HFFc6 (cell line): ENCODE measurements around the gene PHC2. TPM values are rescaled to one million over a fixed set of nuclear protein-coding genes. Genes with fewer than 3 reads are reported as not detected.
A peak's percentile ranks its signal among the peaks of the same experiment; 100 is the strongest.

Experiments
- DNase-seq: peaks from one replicate; pipeline ENCODE4 v3.0.0-alpha.2; 2018
- H3K27ac Mint-ChIP-seq: 2 replicates; pipeline ENCODE4 v1.8.0; 2020; ENCODE audit warnings: mild to moderate bottlenecking, mixed read lengths
- H3K27me3 Mint-ChIP-seq: 2 replicates; pipeline ENCODE4 v1.8.0; 2021; ENCODE audit warnings: mild to moderate bottlenecking, moderate library complexity, mixed read lengths; ENCODE audit not compliant: insufficient read depth
- H3K36me3 Mint-ChIP-seq: 2 replicates; pipeline ENCODE4 v1.8.0; 2021; ENCODE audit warnings: low read depth, mixed read lengths
- H3K4me1 Mint-ChIP-seq: 2 replicates; pipeline ENCODE4 v1.8.0; 2020; ENCODE audit warnings: low read depth, mixed read lengths
- H3K4me3 Mint-ChIP-seq: 2 replicates; pipeline ENCODE4 v1.8.0; 2020; ENCODE audit warnings: mild to moderate bottlenecking, moderate library complexity, mixed read lengths
- H3K9me3 Mint-ChIP-seq: 2 replicates; pipeline ENCODE4 v1.8.0; 2020; ENCODE audit warnings: mild to moderate bottlenecking, mixed read lengths
- CTCF ChIP-seq: fragments of 200-600 bp; sonication (generic); IDR thresholded peaks from 2 replicates; pipeline ENCODE4 v1.5.0; 2021; ENCODE audit warnings: antibody characterized with exemption, mild to moderate bottlenecking
- total RNA-seq, 6 experiments: library from RNA; stranded (reverse); fragmentation: NEBNext Ultra II Directional; extraction: Animal tissue kit (Norgen Biotek cat#: 25700); gene quantifications; 2 replicates in 1 of 6; 3 replicates in 5 of 6; pipeline ENCODE4 v1.2.3, GENCODE V29; 2021

Gene PHC2
- total RNA-seq, 6 experiments from 2014 or later: 86.5 to 105 (median 99.6) TPM

GRCh38 chr1:33305816-33306652, 124.9 kb downstream of the PHC2 start:
- no peak for TF ChIP-seq CTCF
- H3K27ac Mint-ChIP-seq: no peak overlapping the region
- H3K27me3 Mint-ChIP-seq: peaks cover 3% of the 10 kb centered on the region
- peaks cover 7% of the 10 kb centered on the region for H3K4me1 Mint-ChIP-seq
- DNase-seq: no peak
- no peaks in the 10 kb centered on the region for H3K9me3 Mint-ChIP-seq
- H3K4me3 Mint-ChIP-seq: no peak overlapping the region
- H3K36me3 Mint-ChIP-seq: no peaks in the 10 kb centered on the region

GRCh38 chr1:33305016-33305415, 125.9 kb downstream of the PHC2 start:
- no peaks in the 10 kb centered on the region for H3K9me3 Mint-ChIP-seq

GRCh38 chr1:33302325-33302724, 128.6 kb downstream of the PHC2 start:
- no peak for DNase-seq

More at GRCh38 chr1:33305016-33305415, 125.9 kb downstream of the PHC2 start:
- Mint-ChIP-seq H3K27ac (no peak overlapping the region), H3K4me3 (no peak overlapping the region), H3K4me1 (peaks cover 16% of the 10 kb centered on the region), H3K27me3 (peaks cover 2% of the 10 kb centered on the region), H3K36me3 (no peaks in the 10 kb centered on the region; the same call in 1 of the 2 replicates)
- DNase-seq: no peak
- TF ChIP-seq CTCF: no peak

GRCh38 chr1:33301273-33301984, 129.5 kb downstream of the PHC2 start:
- TF ChIP-seq CTCF: no peak
- Mint-ChIP-seq H3K4me1 (peaks cover 16% of the 10 kb centered on the region), H3K4me3 (no peak overlapping the region; the same call in 1 of the 2 replicates), H3K27me3 (peaks cover 2% of the 10 kb centered on the region), H3K9me3 (no peaks in the 10 kb centered on the region), H3K36me3 (no peaks in the 10 kb centered on the region; the same call in 1 of the 2 replicates), H3K27ac (peak overlapping the region; percentile 24; the same call in 1 of the 2 replicates)
- DNase-seq: peak; percentile 43

More at GRCh38 chr1:33302325-33302724, 128.6 kb downstream of the PHC2 start:
- peaks cover 2% of the 10 kb centered on the region for H3K27me3 Mint-ChIP-seq
- H3K27ac Mint-ChIP-seq: no peak overlapping the region
- no peaks in the 10 kb centered on the region; the same call in 1 of the 2 replicates for H3K36me3 Mint-ChIP-seq
- no peak overlapping the region for H3K4me3 Mint-ChIP-seq
- peaks cover 16% of the 10 kb centered on the region for H3K4me1 Mint-ChIP-seq
- no peaks in the 10 kb centered on the region for H3K9me3 Mint-ChIP-seq
- TF ChIP-seq CTCF: no peak

- Mint-ChIP-seq H3K4me3 (no peak overlapping the region), H3K27ac (no peak overlapping the region; the same call in 1 of the 2 replicates), H3K4me1 (peaks cover 19% of the 10 kb centered on the region), H3K36me3 (no peaks in the 10 kb centered on the region; the same call in 1 of the 2 replicates), H3K9me3 (no peaks in the 10 kb centered on the region), H3K27me3 (peaks cover 2% of the 10 kb centered on the region)
- no peak for TF ChIP-seq CTCF
- DNase-seq: peak; percentile 44
Measured at GRCh38 chr1:33300673-33301072, 130.2 kb downstream of the PHC2 start.
